GM06990 (cell line): ENCODE data around the gene SEMA5A.

ENCODE experiments used
- DNase-seq: peaks from one replicate; pipeline ENCODE4 v3.0.0-alpha.2; 2011; ENCODE audit not compliant: insufficient read length; ENCODE audit errors: extremely low read depth
- H3K27me3 ChIP-seq: replicated peaks from 2 replicates; pipeline ENCODE4 v1.6.0; 2011; ENCODE audit warnings: low read length; ENCODE audit not compliant: control insufficient read depth, insufficient read depth
- H3K36me3 ChIP-seq: 2 replicates; pipeline ENCODE4 v1.5.1; 2011; ENCODE audit warnings: low read length; ENCODE audit not compliant: control insufficient read depth, insufficient read depth
- H3K4me3 ChIP-seq: replicated peaks from 2 replicates; pipeline ENCODE4 v1.5.1; 2011; ENCODE audit warnings: low read depth, mild to moderate bottlenecking, control low read depth, low read length
- CTCF ChIP-seq: IDR thresholded peaks from 2 replicates; pipeline ENCODE4 v1.5.1; 2011; ENCODE audit warnings: low read length, control low read depth, mild to moderate bottlenecking, inconsistent platforms; ENCODE audit not compliant: insufficient read depth, poor library complexity, severe bottlenecking

SEMA5A gene

GRCh38 chr5:9543311-9543920 is 2.5 kb downstream of the SEMA5A start:
- no peak for TF ChIP-seq CTCF
- Histone ChIP-seq H3K36me3 (no peaks in the 10 kb centered on the region), H3K4me3 (no peak overlapping the region), H3K27me3 (no peaks in the 10 kb centered on the region)
- no peak for DNase-seq

- DNase-seq, result no peak
Measured at GRCh38 chr5:9540791-9541190, 5.1 kb downstream of the SEMA5A start.

GRCh38 chr5:9538504-9538903 is 7.4 kb downstream of the SEMA5A start:
- H3K4me3 ChIP-seq, result no peak overlapping the region
- DNase-seq, result no peak
- H3K36me3 ChIP-seq, result no peaks in the 10 kb centered on the region
- no peaks in the 10 kb centered on the region for H3K27me3 ChIP-seq
- no peak for TF ChIP-seq CTCF

More at GRCh38 chr5:9540791-9541190, 5.1 kb downstream of the SEMA5A start:
- Histone ChIP-seq H3K36me3 (no peaks in the 10 kb centered on the region), H3K4me3 (no peak overlapping the region), H3K27me3 (no peaks in the 10 kb centered on the region)
- no peak for TF ChIP-seq CTCF

GRCh38 chr5:9537223-9538141 is 8.4 kb downstream of the SEMA5A start:
- no peak for DNase-seq
- Histone ChIP-seq H3K36me3 (no peaks in the 10 kb centered on the region), H3K4me3 (no peak overlapping the region), H3K27me3 (no peaks in the 10 kb centered on the region; the same call in 1 of the 2 replicates)
- TF ChIP-seq CTCF, result no peak

GRCh38 chr5:9536717-9537116 is 9.2 kb downstream of the SEMA5A start:
- Histone ChIP-seq H3K36me3 (no peaks in the 10 kb centered on the region), H3K27me3 (no peaks in the 10 kb centered on the region; the same call in 1 of the 2 replicates), H3K4me3 (no peak overlapping the region)
- DNase-seq, result no peak
- no peak for TF ChIP-seq CTCF
